H1 (cell line): Measurements from ENCODE around the gene ARG2. TPM values are rescaled to one million over a fixed set of nuclear protein-coding genes. Genes with fewer than 3 reads are reported as not detected.

Experiments
- CTCF ChIA-PET: fragments of 300-600 bp; sonication (Branson Sonifier 250); formaldehyde crosslinking; loops from one replicate; lab custom pipeline; 2021; ENCODE audit not compliant: partially characterized antibody; lab: Charles Lee
- POLR2A ChIA-PET: fragments of 300-600 bp; sonication (Branson Sonifier 250); formaldehyde crosslinking; loops from one replicate; lab custom pipeline; 2021; ENCODE audit warnings: inconsistent platforms; ENCODE audit not compliant: partially characterized antibody; lab: Charles Lee
- DNase-seq, 2 experiments: peaks; one replicate each; pipeline versions ENCODE4 v3.0.0 to v3.0.0-alpha.2; 2010 to 2022; ENCODE audit warnings: low spot score in 2 of 2, low read depth in 1 of 2, mixed read lengths in 1 of 2
- FAIRE-seq: peaks from 2 replicates; lab custom pipeline; 2011; peaks lifted over from hg19 to GRCh38; lab: Jason Lieb, UNC
- H2AFZ ChIP-seq: 2 replicates; pipeline ENCODE4 v1.8.1; 2012; ENCODE audit warnings: low read length, inconsistent platforms
- H2AK5ac ChIP-seq: 2 replicates; pipeline ENCODE4 v1.6.1; 2013; ENCODE audit warnings: low read depth, low read length
- H2BK120ac ChIP-seq: replicated peaks from 2 replicates; pipeline ENCODE3; 2013; ENCODE audit warnings: low read depth, low read length, inconsistent platforms
- H2BK12ac ChIP-seq: 2 replicates; pipeline ENCODE4 v1.6.1; 2013; ENCODE audit warnings: low read depth, low read length
- H2BK15ac ChIP-seq: 2 replicates; pipeline ENCODE4 v1.6.1; 2013; ENCODE audit warnings: low read length
- H2BK20ac ChIP-seq: 2 replicates; pipeline ENCODE4 v1.6.1; 2013; ENCODE audit warnings: low read length
- H2BK5ac ChIP-seq: 2 replicates; pipeline ENCODE4 v1.6.1; 2013; ENCODE audit warnings: low read depth, low read length
- H3K14ac ChIP-seq: 2 replicates; pipeline ENCODE4 v1.6.1; 2013; ENCODE audit warnings: inconsistent platforms; ENCODE audit not compliant: insufficient read length
- H3K18ac ChIP-seq: 2 replicates; pipeline ENCODE4 v1.6.1; 2013; ENCODE audit warnings: low read length; ENCODE audit errors: extremely low read depth
- H3K23ac ChIP-seq: 2 replicates; pipeline ENCODE4 v1.6.1; 2013; ENCODE audit warnings: inconsistent platforms; ENCODE audit not compliant: insufficient read length
- H3K23me2 ChIP-seq: 2 replicates; pipeline ENCODE4 v1.6.1; 2013; ENCODE audit warnings: low read depth, low read length
- H3K27ac ChIP-seq: 2 replicates; pipeline ENCODE4 v1.6.1; 2011; ENCODE audit warnings: low read depth, low read length, inconsistent platforms
- H3K27me3 ChIP-seq, 4 experiments: replicated peaks in 1 of 4; 1 replicate in 1 of 4; 2 replicates in 3 of 4; pipeline versions ENCODE4 v1.6.1 to v1.8.1; 2011 to 2013; ENCODE audit warnings: low read length in 3 of 4, mild to moderate bottlenecking in 3 of 4, inconsistent platforms in 2 of 4, mixed read lengths in 2 of 4, moderate library complexity in 1 of 4; ENCODE audit not compliant: control insufficient read depth in 3 of 4, insufficient read depth in 3 of 4; ENCODE audit errors: extremely low read depth in 1 of 4
- H3K36me3 ChIP-seq, 4 experiments: 2 replicates each; pipeline versions ENCODE4 v1.6.1 to v1.8.1; 2011 to 2013; ENCODE audit warnings: mild to moderate bottlenecking in 4 of 4, low read length in 3 of 4, moderate library complexity in 2 of 4, control low read depth in 1 of 4, inconsistent platforms in 1 of 4; ENCODE audit not compliant: insufficient read depth in 4 of 4, control insufficient read depth in 2 of 4
- H3K4ac ChIP-seq: replicated peaks from 2 replicates; pipeline ENCODE3; 2013; ENCODE audit warnings: low read length, low read depth, mixed read lengths, inconsistent platforms; ENCODE audit not compliant: insufficient read length
- H3K4me1 ChIP-seq, 4 experiments: replicated peaks in 1 of 4; 1 replicate in 1 of 4; 2 replicates in 3 of 4; pipeline versions ENCODE4 v1.6.1 to v1.8.1; 2011 to 2013; ENCODE audit warnings: low read length in 3 of 4, inconsistent platforms in 2 of 4, mixed read lengths in 1 of 4; ENCODE audit not compliant: insufficient read depth in 4 of 4, control insufficient read depth in 3 of 4
- H3K4me2 ChIP-seq, 2 experiments: 2 replicates each; pipeline versions ENCODE4 v1.6.1 to v1.8.1; 2011 to 2013; ENCODE audit warnings: low read depth in 2 of 2, low read length in 2 of 2, control low read depth in 1 of 2, inconsistent platforms in 1 of 2, mild to moderate bottlenecking in 1 of 2; ENCODE audit not compliant: insufficient read depth in 1 of 2
- H3K4me3 ChIP-seq, 4 experiments: fragments of 200-600, 300-600 bp in 1 of 4; sonication (generic), shearing (Covaris generic), sonication (Bioruptor Twin) in 1 of 4; 2 replicates each; pipeline versions ENCODE4 v1.5.1 to v1.8.1; 2011 to 2016; ENCODE audit warnings: low read length in 4 of 4, low read depth in 3 of 4, control low read depth in 2 of 4, inconsistent platforms in 2 of 4, mild to moderate bottlenecking in 2 of 4, mixed read lengths in 1 of 4, moderate library complexity in 1 of 4; ENCODE audit not compliant: insufficient read depth in 2 of 4; ENCODE audit errors: extremely low read depth in 1 of 4
- H3K56ac ChIP-seq: replicated peaks from 2 replicates; pipeline ENCODE3; 2013; ENCODE audit warnings: low read depth, mild to moderate bottlenecking, mixed read lengths, low read length, inconsistent platforms; ENCODE audit not compliant: insufficient read length
- H3K79me1 ChIP-seq: 2 replicates; pipeline ENCODE4 v1.6.1; 2013; ENCODE audit warnings: low read depth, low read length, control low read depth
- H3K79me2 ChIP-seq, 2 experiments: 2 replicates each; pipeline versions ENCODE4 v1.6.1 to v1.8.1; 2012 to 2013; ENCODE audit warnings: low read length in 2 of 2, mild to moderate bottlenecking in 2 of 2, inconsistent platforms in 1 of 2; ENCODE audit not compliant: insufficient read depth in 2 of 2, control insufficient read depth in 1 of 2
- H3K9ac ChIP-seq, 4 experiments: replicated peaks in 1 of 4; 1 replicate in 1 of 4; 2 replicates in 3 of 4; pipeline versions ENCODE4 v1.6.1 to v1.8.1; 2011 to 2013; ENCODE audit warnings: low read depth in 3 of 4, low read length in 3 of 4, control low read depth in 2 of 4, mild to moderate bottlenecking in 2 of 4, moderate library complexity in 2 of 4, inconsistent platforms in 1 of 4; ENCODE audit errors: extremely low read depth in 1 of 4
- H3K9me3 ChIP-seq, 2 experiments: 2 replicates each; pipeline versions ENCODE4 v1.6.1 to v1.8.1; 2012 to 2013; ENCODE audit warnings: mild to moderate bottlenecking in 2 of 2, moderate library complexity in 2 of 2, control low read depth in 1 of 2, inconsistent platforms in 1 of 2, low read depth in 1 of 2, low read length in 1 of 2, mixed read lengths in 1 of 2; ENCODE audit not compliant: insufficient read depth in 2 of 2
- H4K20me1 ChIP-seq, 2 experiments: replicated peaks in 1 of 2; 2 replicates each; pipeline versions ENCODE3 to v1.8.1; 2011 to 2013; ENCODE audit warnings: inconsistent platforms in 2 of 2, low read length in 2 of 2, mild to moderate bottlenecking in 1 of 2; ENCODE audit not compliant: insufficient read depth in 2 of 2, control insufficient read depth in 1 of 2
- H4K5ac ChIP-seq: 2 replicates; pipeline ENCODE4 v1.6.1; 2013; ENCODE audit warnings: low read length, low read depth, mixed read lengths, inconsistent platforms; ENCODE audit not compliant: insufficient read length
- H4K8ac ChIP-seq: 2 replicates; pipeline ENCODE4 v1.8.0; 2013; ENCODE audit warnings: mild to moderate bottlenecking, moderate library complexity, low read length, inconsistent platforms; ENCODE audit not compliant: insufficient read depth; ENCODE audit errors: extremely low read depth
- H4K91ac ChIP-seq: replicated peaks from 2 replicates; pipeline ENCODE3; 2013; ENCODE audit warnings: low read length, mixed read lengths, inconsistent platforms; ENCODE audit not compliant: insufficient read length
- ATF3 ChIP-seq: IDR thresholded peaks from 2 replicates; pipeline ENCODE4 v1.6.1; 2011; ENCODE audit warnings: low read depth, mild to moderate bottlenecking, low read length; ENCODE audit not compliant: insufficient read depth
- CBX8 ChIP-seq: fragments of 300-800, 300-1000 bp; sonication (generic); IDR thresholded peaks from 2 replicates; pipeline ENCODE4 v1.7.1; 2016; ENCODE audit warnings: low read depth, low read length, borderline replicate concordance
- CHD1 ChIP-seq: IDR thresholded peaks from 2 replicates; pipeline ENCODE4 v1.6.1; 2012; ENCODE audit warnings: low read depth, low read length, improper control_type of control experiment
- CHD2 ChIP-seq: IDR thresholded peaks from 2 replicates; pipeline ENCODE4 v1.6.1; 2012; ENCODE audit warnings: low read length, improper control_type of control experiment
- E2F6 ChIP-seq: IDR thresholded peaks from 2 replicates; pipeline ENCODE4 v1.6.1; 2012; ENCODE audit warnings: inconsistent platforms
- GTF2F1 ChIP-seq: IDR thresholded peaks from 2 replicates; pipeline ENCODE4 v1.6.1; 2012; ENCODE audit warnings: low read depth, low read length, improper control_type of control experiment, borderline replicate concordance
- POLR2A ChIP-seq, 2 experiments: IDR thresholded peaks; 1 replicate in 1 of 2; 2 replicates in 1 of 2; pipeline ENCODE4 v1.6.1; 2011; ENCODE audit warnings: low read depth in 2 of 2, low read length in 2 of 2, mild to moderate bottlenecking in 2 of 2; ENCODE audit errors: control extremely low read depth in 1 of 2
- POLR2AphosphoS5 ChIP-seq: IDR thresholded peaks from 2 replicates; pipeline ENCODE4 v1.6.1; 2011; ENCODE audit warnings: low read depth, low read length
- POU5F1 ChIP-seq: IDR thresholded peaks from 2 replicates; pipeline ENCODE4 v1.6.1; 2011; ENCODE audit warnings: low read depth, mild to moderate bottlenecking, low read length, moderate library complexity
- RXRA ChIP-seq: IDR thresholded peaks from 2 replicates; pipeline ENCODE4 v1.6.1; 2011; ENCODE audit warnings: low read depth, mild to moderate bottlenecking, low read length, moderate library complexity; ENCODE audit not compliant: insufficient read depth
- SIN3A ChIP-seq, 2 experiments: IDR thresholded peaks in 1 of 2; conservative IDR thresholded peaks in 1 of 2; 2 replicates each; pipeline ENCODE4 v1.6.1; 2011 to 2012; ENCODE audit warnings: low read length in 2 of 2, improper control_type of control experiment in 1 of 2, low read depth in 1 of 2, mild to moderate bottlenecking in 1 of 2
- SIX5 ChIP-seq: IDR thresholded peaks from 2 replicates; pipeline ENCODE4 v1.6.1; 2011; ENCODE audit warnings: mild to moderate bottlenecking, low read depth, low read length
- TEAD4 ChIP-seq: IDR thresholded peaks from 2 replicates; pipeline ENCODE4 v1.6.1; 2012; ENCODE audit warnings: low read depth, low read length, inconsistent platforms, mixed read lengths
- WGBS, 2 experiments: shearing (Covaris generic) in 1 of 2; methylation state at CpG; one replicate each; pipeline versions ENCODE4 v1.1.6 to v1.1.7; 2013 to 2015; ENCODE audit warnings: low lambda C conversion rate in 2 of 2, mixed read lengths in 2 of 2, inconsistent platforms in 1 of 2, low coverage in 1 of 2, missing lambda C conversion rate in 1 of 2; ENCODE audit not compliant: insufficient replicate concordance in 2 of 2, insufficient coverage in 1 of 2, insufficient read length in 1 of 2; ENCODE audit errors: extremely low coverage in 1 of 2, missing lambda C conversion rate in 1 of 2; 5-methylcytosine and 5-hydroxymethylcytosine counted together
- polyA plus RNA-seq, 7 experiments: library from polyadenylated mRNA; depleted of rRNA in 3 of 7; stranded (reverse) in 5 of 7; unstranded in 2 of 7; fragments of >200 nt in 5 of 7; fragments of 200-250 nt in 2 of 7; gene quantifications; 1 replicate in 5 of 7; 2 replicates in 1 of 7; 4 replicates in 1 of 7; pipeline versions ENCODE4 v1.2.1 to v1.2.3, GENCODE V29; 2011 to 2013; ENCODE audit warnings: missing spikeins in 2 of 7, mixed read lengths in 2 of 7
- total RNA-seq: library from RNA; stranded (reverse); fragmentation: NEBNext Ultra II Directional; extraction: Animal tissue kit (Norgen Biotek cat#: 25700); gene quantifications from 2 replicates; pipeline ENCODE4 v1.2.1, GENCODE V29; 2021

The ARG2 gene
- total and polyA plus RNA-seq, 2 of the 8 experiments (the other 6 are each of a cell fraction or from before 2014, with no cell fraction given), result 49.9 to 59.1 TPM

GRCh38 chr14:67584978-67585377, 34.7 kb upstream of the ARG2 start:
- Histone ChIP-seq H3K4me3 (no peak overlapping the region), H3K36me3 (peaks cover 6 to 21% (median 11%) of the 10 kb centered on the region in 4 experiments), H3K56ac (no peak overlapping the region), H2AFZ (no peak overlapping the region), H2BK12ac (no peak overlapping the region), H4K20me1 (peaks cover 0 to 2% of the 10 kb centered on the region in 2 experiments), H3K79me1 (no peaks in the 10 kb centered on the region), H3K4me1 (no peaks in the 10 kb centered on the region), H2BK15ac (no peak overlapping the region), H3K9me3 (no peaks in the 10 kb centered on the region), H4K5ac (no peak overlapping the region), H2BK5ac (no peak overlapping the region), H3K4ac (no peak overlapping the region), H3K23me2 (no peaks in the 10 kb centered on the region), H4K8ac (no peak overlapping the region), H3K4me2 (no peak overlapping the region), H3K23ac (no peak overlapping the region), H2AK5ac (no peak overlapping the region), H4K91ac (no peak overlapping the region), H3K27me3 (no peaks in the 10 kb centered on the region), H3K18ac (no peak overlapping the region), H3K14ac (no peak overlapping the region), H2BK120ac (no peak overlapping the region), H3K27ac (no peak overlapping the region), H3K79me2 (no peaks in the 10 kb centered on the region), H2BK20ac (no peak overlapping the region), H3K9ac (no peak overlapping the region)
- ChIA-PET CTCF (interaction anchor here (0.6 to 28.8 kb wide), 33 partner anchors 10 to 785 kb away, joined by 3 to 924 read pairs (median 5); partner anchors contain the start of genes ARG2, PIGH, PLEKHH1 and RDH12), POLR2A (interaction anchor here (0.8 to 1.7 kb wide), 4 partner anchors 9 to 90 kb away, joined by 3 to 6 read pairs (median 4); partner anchors contain the start of gene PIGH)
- WGBS, 2 experiments, result 91% methylated on average over 3 of the region's 3 CpGs; no CpG with 5 or more reads in 1 of the 2 experiments
- DNase-seq (no peak), FAIRE-seq (no peak)
- TF ChIP-seq TEAD4, result no peak
- TF ChIP-seq SIN3A (conservative IDR thresholded peaks at IDR 0.05 in 1 of 2, IDR thresholded peaks at IDR 0.05 in 1 of 2; ENCODE audit: low read depth in 1 of 2, low read length in 2 of 2), result no peak
- TF ChIP-seq CHD2, result no peak
- TF ChIP-seq POLR2AphosphoS5, result no peak
- TF ChIP-seq GTF2F1, result no peak
- no peak for TF ChIP-seq POU5F1
- no peak for TF ChIP-seq E2F6
- TF ChIP-seq CBX8, result no peak
- TF ChIP-seq RXRA, result no peak
- TF ChIP-seq SIX5, result no peak
- TF ChIP-seq POLR2A (IDR thresholded peaks at IDR 0.05; ENCODE audit: control extremely low read depth in 1 of 2, low read depth in 2 of 2, low read length in 2 of 2), result no peak
- no peak for TF ChIP-seq CHD1
- TF ChIP-seq ATF3, result no peak
